NCI-H748 (cell line): ENCODE measurements around the gene APOC1.
"Not testable (repeated sequence)": the region's sequence is repeated elsewhere in the genome, so short reads cannot be mapped to it uniquely, and the experiment has no call there.

Experiments used
- DNase-seq: peaks from one replicate; lab custom pipeline; 2025; ENCODE audit not compliant: unreplicated experiment; lab: John Stamatoyannopoulos, UW

The APOC1 gene

DNA sequence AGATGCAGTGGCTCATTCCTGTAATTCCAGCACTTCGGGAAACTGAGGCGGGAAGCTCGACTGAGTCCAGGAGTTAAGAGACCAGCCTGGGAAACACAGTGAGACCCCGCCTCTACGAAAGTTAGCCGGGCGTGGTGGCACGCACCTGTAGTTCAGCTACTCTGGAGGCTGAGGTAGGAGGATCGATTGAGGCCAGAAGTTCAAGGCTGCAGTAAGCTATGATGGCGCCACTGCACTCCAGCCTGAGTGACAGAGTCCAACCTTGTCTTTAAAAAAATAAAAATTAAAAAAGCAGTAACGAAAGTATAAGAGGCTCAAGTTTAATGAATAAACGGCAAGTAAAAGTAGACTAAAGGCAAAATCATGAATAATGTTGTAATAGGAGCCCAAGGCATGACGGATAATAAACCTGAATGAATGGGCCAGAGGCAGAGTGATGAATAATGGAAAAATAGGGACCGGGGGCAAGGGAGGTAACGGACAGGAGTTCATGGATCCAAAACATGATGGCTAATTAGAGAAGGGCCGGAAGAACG, 24.5 kb upstream of the APOC1 start:
- no peak for DNase-seq

- DNase-seq: peak; percentile 100
Observed at GRCh38 chr19:44890366-44891015, 23.9 kb upstream of the APOC1 start.

- DNase-seq: peak; percentile 100
Observed at GRCh38 chr19:44891016-44891882, 23.2 kb upstream of the APOC1 start, which contains the start of gene TOMM40. TOMM40 (plus strand) TSS chr19:44891254; CDS start chr19:44891416, 162 bp downstream.

DNA sequence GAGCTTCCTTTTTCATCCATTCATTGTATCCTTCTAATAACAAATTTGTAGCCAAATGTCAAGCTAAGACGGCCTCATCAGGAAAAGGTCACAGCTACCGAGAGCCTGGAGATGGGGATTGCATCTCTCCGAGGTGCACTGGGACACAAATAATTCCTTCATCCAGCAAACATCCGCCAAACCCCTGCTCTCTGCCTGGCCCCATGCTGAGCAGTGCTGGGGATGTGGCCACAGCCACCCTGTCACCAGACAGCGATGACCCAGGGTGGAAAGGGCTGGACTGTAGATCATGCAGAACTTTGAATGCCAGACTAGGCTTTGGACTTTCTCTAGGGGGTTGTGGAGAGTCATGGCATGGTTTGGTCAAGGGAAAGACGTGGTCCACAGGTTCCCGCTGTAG, 21.5 kb upstream of the APOC1 start:
- no peak for DNase-seq

DNA sequence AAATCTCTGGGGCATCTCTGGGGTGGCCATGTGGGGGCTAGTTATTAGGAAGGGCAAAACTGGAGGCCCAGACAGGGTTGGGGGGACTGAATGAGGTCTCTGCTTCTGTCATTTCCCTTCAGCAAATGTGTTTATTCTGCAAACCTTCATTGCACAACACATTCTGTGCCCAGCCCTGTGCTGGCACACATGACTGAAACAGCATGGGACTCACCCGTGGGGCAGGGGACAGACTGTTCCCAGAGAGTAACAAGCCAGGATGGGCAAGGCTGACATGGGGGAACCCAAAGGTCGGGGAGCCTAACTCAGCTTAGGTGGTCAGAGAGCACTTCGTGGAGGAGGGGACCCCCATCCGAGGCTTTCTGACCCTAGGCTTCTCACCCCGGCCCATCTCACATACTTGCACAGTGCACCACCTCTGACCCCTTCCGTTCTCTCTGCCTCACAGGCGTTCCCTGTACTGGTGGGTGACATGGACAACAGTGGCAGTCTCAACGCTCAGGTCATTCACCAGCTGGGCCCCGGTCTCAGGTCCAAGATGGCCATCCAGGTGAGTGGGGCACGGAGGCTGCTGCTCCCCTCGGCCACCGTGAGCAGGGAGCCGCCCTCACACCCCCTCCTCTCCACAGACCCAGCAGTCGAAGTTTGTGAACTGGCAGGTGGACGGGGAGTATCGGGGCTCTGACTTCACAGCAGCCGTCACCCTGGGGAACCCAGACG, 20.9 kb upstream of the APOC1 start:
- DNase-seq: no peak

DNA sequence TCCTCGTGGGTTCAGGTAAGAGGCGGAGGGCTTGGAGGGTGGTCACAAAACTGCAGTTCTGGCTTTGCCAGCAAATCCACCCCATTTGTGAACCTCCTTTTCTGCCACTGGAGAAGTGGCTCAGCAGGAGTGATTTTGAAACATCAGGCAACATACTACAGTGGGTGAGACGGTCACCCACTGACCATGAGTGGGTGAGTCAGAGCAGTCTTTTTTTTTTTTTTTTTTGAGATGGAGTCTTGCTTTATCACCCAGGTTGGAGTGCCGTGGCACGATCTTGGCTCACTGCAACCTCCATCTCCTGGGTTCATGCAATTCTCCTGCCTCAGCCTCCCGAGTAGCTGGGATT, 20.4 kb upstream of the APOC1 start:
- DNase-seq: no peak

DNA sequence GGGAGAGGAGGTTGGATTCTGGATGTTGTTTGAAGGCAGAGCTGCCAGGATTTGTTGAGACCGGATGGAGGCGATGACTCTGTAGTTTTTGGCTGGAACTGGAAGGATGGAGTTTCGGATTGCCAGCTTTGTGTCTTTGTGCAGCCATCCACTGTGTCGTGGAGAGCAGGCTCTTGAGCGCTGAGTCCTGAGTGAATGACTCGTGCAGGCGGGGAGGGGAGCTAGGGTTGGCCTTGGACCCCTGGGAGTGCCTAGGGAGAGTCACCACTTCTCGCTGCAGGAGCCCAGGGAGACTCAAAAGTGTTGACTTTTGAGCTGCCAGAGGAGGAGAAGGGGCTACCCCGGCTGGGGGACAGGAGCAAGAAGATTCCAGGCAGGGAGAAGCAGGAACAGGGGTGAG, 19.5 kb upstream of the APOC1 start:
- no peak for DNase-seq

GRCh38 chr19:44897835-44898234, 16.6 kb upstream of the APOC1 start:
- no peak for DNase-seq

DNA sequence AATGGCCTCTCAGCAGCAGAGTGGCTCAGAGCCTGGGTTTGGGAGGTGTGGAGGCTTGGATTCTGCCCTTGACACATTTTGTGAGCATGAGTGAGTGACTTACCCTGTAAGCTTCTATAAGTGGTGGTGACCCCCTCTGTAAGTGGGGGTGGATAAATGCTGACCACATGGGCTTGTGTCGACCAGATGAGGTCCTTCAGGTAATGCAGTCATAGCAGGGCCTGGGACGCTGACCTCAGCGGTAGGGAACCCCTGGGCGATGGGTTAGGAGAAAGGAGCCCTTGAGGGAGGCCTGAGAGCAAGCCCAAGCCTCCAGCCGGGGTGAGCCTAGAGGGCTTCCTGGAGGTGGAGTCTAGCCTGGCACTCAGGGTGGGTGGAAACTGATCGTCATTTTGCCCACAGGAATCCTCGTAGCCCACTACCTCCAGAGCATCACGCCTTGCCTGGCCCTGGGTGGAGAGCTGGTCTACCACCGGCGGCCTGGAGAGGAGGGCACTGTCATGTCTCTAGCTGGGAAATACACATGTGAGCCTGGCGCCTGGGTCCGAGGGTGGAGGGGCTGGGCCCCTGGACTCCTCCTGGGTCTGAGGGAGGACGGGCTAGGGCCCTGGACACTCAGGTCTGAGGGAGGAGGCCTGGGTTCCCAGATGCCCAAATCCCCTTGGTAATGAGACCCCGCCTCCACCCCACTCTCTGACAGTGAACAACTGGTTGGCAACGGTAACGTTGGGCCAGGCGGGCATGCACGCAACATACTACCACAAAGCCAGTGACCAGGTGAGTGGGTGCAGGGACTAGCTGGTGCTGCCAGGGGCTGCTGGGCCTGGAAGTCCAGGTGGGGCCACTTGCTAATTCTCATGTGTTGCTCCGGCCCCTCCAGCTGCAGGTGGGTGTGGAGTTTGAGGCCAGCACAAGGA, 13.8 kb upstream of the APOC1 start:
- DNase-seq: no peak

DNA sequence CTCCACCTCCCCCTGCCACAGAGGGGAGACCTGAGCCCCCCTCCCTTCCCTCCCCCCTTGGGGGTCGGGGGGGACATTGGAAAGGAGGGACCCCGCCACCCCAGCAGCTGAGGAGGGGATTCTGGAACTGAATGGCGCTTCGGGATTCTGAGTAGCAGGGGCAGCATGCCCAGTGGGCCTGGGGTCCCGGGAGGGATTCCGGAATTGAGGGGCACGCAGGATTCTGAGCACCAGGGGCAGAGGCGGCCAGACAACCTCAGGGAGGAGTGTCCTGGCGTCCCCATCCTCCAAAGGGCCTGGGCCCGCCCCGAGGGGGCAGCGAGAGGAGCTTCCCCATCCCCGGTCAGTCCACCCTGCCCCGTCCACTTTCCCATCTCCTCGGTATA, 11.2 kb upstream of the APOC1 start:
- DNase-seq: no peak

DNA sequence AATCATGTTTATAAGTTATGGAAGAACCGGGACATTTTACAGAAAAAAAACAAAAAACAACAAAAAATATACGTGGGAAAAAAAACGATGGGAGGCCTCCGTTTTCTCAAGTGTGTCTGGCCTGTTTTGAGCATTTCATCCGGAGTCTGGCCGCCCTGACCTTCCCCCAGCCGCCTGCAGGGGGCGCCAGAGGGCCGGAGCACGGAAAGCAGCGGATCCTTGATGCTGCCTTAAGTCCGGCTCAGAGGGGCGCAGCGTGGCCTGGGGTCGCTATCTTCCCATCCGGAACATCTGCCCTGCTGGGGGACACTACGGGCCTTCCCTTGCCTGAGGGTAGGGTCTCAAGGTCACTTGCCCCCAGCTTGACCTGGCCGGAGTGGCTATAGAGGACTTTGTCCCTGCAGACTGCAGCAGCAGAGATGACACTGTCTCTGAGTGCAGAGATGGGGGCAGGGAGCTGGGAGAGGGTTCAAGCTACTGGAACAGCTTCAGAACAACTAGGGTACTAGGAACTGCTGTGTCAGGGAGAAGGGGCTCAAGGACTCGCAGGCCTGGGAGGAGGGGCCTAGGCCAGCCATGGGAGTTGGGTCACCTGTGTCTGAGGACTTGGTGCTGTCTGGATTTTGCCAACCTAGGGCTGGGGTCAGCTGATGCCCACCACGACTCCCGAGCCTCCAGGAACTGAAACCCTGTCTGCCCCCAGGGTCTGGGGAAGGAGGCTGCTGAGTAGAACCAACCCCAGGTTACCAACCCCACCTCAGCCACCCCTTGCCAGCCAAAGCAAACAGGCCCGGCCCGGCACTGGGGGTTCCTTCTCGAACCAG, 10.6 kb upstream of the APOC1 start:
- peak; percentile 58 for DNase-seq

- no peak for DNase-seq
Observed at GRCh38 chr19:44904426-44904994, 9.9 kb upstream of the APOC1 start.

GRCh38 chr19:44905437-44906160, 8.8 kb upstream of the APOC1 start, which contains the start of gene APOE:
APOE (plus strand) TSS chr19:44905796; CDS start chr19:44906625, 829 bp downstream.
- no peak for DNase-seq

DNA sequence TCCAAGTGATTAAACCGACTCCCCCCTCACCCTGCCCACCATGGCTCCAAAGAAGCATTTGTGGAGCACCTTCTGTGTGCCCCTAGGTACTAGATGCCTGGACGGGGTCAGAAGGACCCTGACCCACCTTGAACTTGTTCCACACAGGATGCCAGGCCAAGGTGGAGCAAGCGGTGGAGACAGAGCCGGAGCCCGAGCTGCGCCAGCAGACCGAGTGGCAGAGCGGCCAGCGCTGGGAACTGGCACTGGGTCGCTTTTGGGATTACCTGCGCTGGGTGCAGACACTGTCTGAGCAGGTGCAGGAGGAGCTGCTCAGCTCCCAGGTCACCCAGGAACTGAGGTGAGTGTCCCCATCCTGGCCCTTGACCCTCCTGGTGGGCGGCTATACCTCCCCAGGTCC, 6.8 kb upstream of the APOC1 start:
- DNase-seq: no peak

DNA sequence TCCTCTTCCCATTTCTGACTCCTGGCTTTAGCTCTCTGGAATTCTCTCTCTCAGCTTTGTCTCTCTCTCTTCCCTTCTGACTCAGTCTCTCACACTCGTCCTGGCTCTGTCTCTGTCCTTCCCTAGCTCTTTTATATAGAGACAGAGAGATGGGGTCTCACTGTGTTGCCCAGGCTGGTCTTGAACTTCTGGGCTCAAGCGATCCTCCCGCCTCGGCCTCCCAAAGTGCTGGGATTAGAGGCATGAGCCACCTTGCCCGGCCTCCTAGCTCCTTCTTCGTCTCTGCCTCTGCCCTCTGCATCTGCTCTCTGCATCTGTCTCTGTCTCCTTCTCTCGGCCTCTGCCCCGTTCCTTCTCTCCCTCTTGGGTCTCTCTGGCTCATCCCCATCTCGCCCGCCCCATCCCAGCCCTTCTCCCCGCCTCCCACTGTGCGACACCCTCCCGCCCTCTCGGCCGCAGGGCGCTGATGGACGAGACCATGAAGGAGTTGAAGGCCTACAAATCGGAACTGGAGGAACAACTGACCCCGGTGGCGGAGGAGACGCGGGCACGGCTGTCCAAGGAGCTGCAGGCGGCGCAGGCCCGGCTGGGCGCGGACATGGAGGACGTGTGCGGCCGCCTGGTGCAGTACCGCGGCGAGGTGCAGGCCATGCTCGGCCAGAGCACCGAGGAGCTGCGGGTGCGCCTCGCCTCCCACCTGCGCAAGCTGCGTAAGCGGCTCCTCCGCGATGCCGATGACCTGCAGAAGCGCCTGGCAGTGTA, 6.2 kb upstream of the APOC1 start:
- DNase-seq: no peak

- DNase-seq: no peak
Observed at GRCh38 chr19:44908836-44909261, 5.6 kb upstream of the APOC1 start.

GRCh38 chr19:44909775-44910174, 4.6 kb upstream of the APOC1 start:
- no peak for DNase-seq

- not testable (repeated sequence) for DNase-seq
Observed at GRCh38 chr19:44911896-44912295, 2.5 kb upstream of the APOC1 start.
